K562 (cell line): ENCODE data around the gene PIKFYVE. TPM values are rescaled to one million over a fixed set of nuclear protein-coding genes. Genes with fewer than 3 reads are reported as not detected.

Experiments used
- ATAC-seq: fragments of 200-7000 bp; cut with Tn5 transposase; 3 replicates; pipeline ENCODE4 v1.9.1; 2020; ENCODE audit warnings: moderate library complexity
- BruUV-seq: library from RNA; stranded (reverse); fragments of 400-500 nt; replicated peaks from 2 replicates; lab custom pipeline; 2021; lab: Mats Ljungman, UMichigan
- CTCF ChIA-PET: fragments of 300-600 bp; formaldehyde crosslinking; extraction: SDS; loops from one replicate; lab custom pipeline; 2021; ENCODE audit warnings: low intra/inter-chr PET ratio; lab: Yijun Ruan, JAX
- POLR2A ChIA-PET: fragments of 300-600, 350-650 bp; sonication (Branson Sonifier 250); formaldehyde crosslinking; extraction: SDS; loops from one replicate; lab custom pipeline; 2021; ENCODE audit warnings: antibody characterized with exemption, inconsistent platforms; lab: Yijun Ruan, JAX
- DNase-seq, 4 experiments: peaks; one replicate each; pipeline versions ENCODE4 v3.0.0 to v3.0.0-alpha.2; 2011 to 2018; ENCODE audit warnings: low spot score in 3 of 4, mixed read lengths in 3 of 4; ENCODE audit errors: extremely low read depth in 1 of 4
- FAIRE-seq: peaks from 2 replicates; lab custom pipeline; 2011; peaks lifted over from hg19 to GRCh38; lab: Jason Lieb, UNC
- H2AFZ ChIP-seq: 2 replicates; pipeline ENCODE4 v1.6.0; 2011; ENCODE audit warnings: low read depth, low read length, control low read depth, inconsistent platforms
- H3K27ac ChIP-seq: fragments of 200-600 bp; 3 replicates; pipeline ENCODE4 v1.8.0; 2011; ENCODE audit warnings: low read depth, mild to moderate bottlenecking, control low read depth, inconsistent platforms, low read length, moderate library complexity, mixed read lengths; ENCODE audit errors: extremely low read depth
- H3K27me3 ChIP-seq, 2 experiments: fragments of 300-600 bp in 1 of 2; 2 replicates in 1 of 2; 3 replicates in 1 of 2; pipeline versions ENCODE4 v1.6.0 to v1.8.0; 2011; ENCODE audit warnings: inconsistent platforms in 2 of 2, low read length in 2 of 2, mild to moderate bottlenecking in 1 of 2, mixed read lengths in 1 of 2, moderate library complexity in 1 of 2; ENCODE audit not compliant: control insufficient read depth in 2 of 2, insufficient read depth in 2 of 2
- H3K36me3 ChIP-seq: fragments of 300-600 bp; 3 replicates; pipeline ENCODE4 v1.8.0; 2011; ENCODE audit warnings: mild to moderate bottlenecking, low read length, inconsistent platforms; ENCODE audit not compliant: control insufficient read depth, insufficient read depth
- H3K4me1 ChIP-seq, 2 experiments: fragments of 200-600 bp in 1 of 2; replicated peaks in 1 of 2; 2 replicates in 1 of 2; 3 replicates in 1 of 2; pipeline versions ENCODE4 v1.5.1 to v1.8.0; 2011; ENCODE audit warnings: inconsistent platforms in 2 of 2, low read length in 2 of 2, mild to moderate bottlenecking in 1 of 2, mixed read lengths in 1 of 2, moderate library complexity in 1 of 2; ENCODE audit not compliant: control insufficient read depth in 2 of 2, insufficient read depth in 2 of 2
- H3K4me2 ChIP-seq: 2 replicates; pipeline ENCODE4 v1.6.1; 2011; ENCODE audit warnings: low read length, control low read depth, inconsistent platforms, mixed read lengths; ENCODE audit not compliant: insufficient read depth
- H3K4me3 ChIP-seq: fragments of 200-600 bp; sonication (generic), shearing (Covaris generic); 2 replicates; pipeline ENCODE4 v1.5.1; 2016; ENCODE audit warnings: control low read depth, inconsistent platforms
- H3K79me2 ChIP-seq: fragments of 200-600 bp; 3 replicates; pipeline ENCODE4 v1.8.0; 2011; ENCODE audit warnings: low read length, inconsistent platforms; ENCODE audit not compliant: control insufficient read depth, insufficient read depth
- H3K9ac ChIP-seq, 2 experiments: 2 replicates each; pipeline versions ENCODE4 v1.6.0 to v1.6.1; 2011; ENCODE audit warnings: low read depth in 2 of 2, low read length in 2 of 2, control low read depth in 1 of 2, inconsistent platforms in 1 of 2, mild to moderate bottlenecking in 1 of 2, mixed read lengths in 1 of 2; ENCODE audit not compliant: insufficient read depth in 1 of 2
- H3K9me1 ChIP-seq: one replicate; pipeline ENCODE4 v1.6.0; 2011; ENCODE audit warnings: inconsistent platforms, mild to moderate bottlenecking, low read length, moderate library complexity; ENCODE audit not compliant: control insufficient read depth, insufficient read depth
- H3K9me3 ChIP-seq: replicated peaks from 2 replicates; pipeline ENCODE4 v1.5.1; 2011; ENCODE audit warnings: low read depth, low read length, inconsistent platforms; ENCODE audit not compliant: control insufficient read depth, insufficient read depth
- H4K20me1 ChIP-seq: replicated peaks from 2 replicates; pipeline ENCODE4 v1.6.1; 2011; ENCODE audit warnings: low read length, inconsistent platforms, mixed read lengths; ENCODE audit not compliant: control insufficient read depth, insufficient read depth
- CBX3 ChIP-seq, 2 experiments: IDR thresholded peaks; 1 replicate in 1 of 2; 2 replicates in 1 of 2; pipeline ENCODE4 v1.6.1; 2012; ENCODE audit warnings: inconsistent platforms in 2 of 2, low read length in 2 of 2, borderline replicate concordance in 1 of 2, control low read depth in 1 of 2
- E2F1 ChIP-seq: sonication (generic); formaldehyde crosslinking; IDR thresholded peaks from 2 replicates; pipeline ENCODE4 v1.8.1; 2023; ENCODE audit warnings: mild to moderate bottlenecking, missing genetic modification reagents, moderate library complexity
- FIP1L1 ChIP-seq: fragments of 200-400 bp; formaldehyde crosslinking; IDR thresholded peaks from 2 replicates; pipeline ENCODE4 v1.6.1; 2018; ENCODE audit warnings: mild to moderate bottlenecking, low read depth, low read length; ENCODE audit not compliant: poor library complexity, severe bottlenecking
- HOXB6 ChIP-seq: fragments of 250-450 bp; sonication (Bioruptor Pico); IDR thresholded peaks from 2 replicates; pipeline ENCODE4 v1.5.1; 2022; ENCODE audit warnings: mild to moderate bottlenecking, borderline replicate concordance
- MTA1 ChIP-seq: fragments of 450-650 bp; IDR thresholded peaks from 2 replicates; pipeline ENCODE4 v1.6.1; 2017; ENCODE audit warnings: borderline replicate concordance
- NFE2L1 ChIP-seq: fragments of 450-650 bp; IDR thresholded peaks from 2 replicates; pipeline ENCODE4 v1.6.1; 2016; ENCODE audit warnings: missing genetic modification characterization, low read depth, mild to moderate bottlenecking, missing compliant biosample characterization, moderate library complexity, borderline replicate concordance
- RBFOX2 ChIP-seq: fragments of 200-400 bp; formaldehyde crosslinking; IDR thresholded peaks from 2 replicates; pipeline ENCODE4 v1.6.1; 2017; ENCODE audit warnings: low read depth, mild to moderate bottlenecking, low read length, moderate library complexity
- RBM39 ChIP-seq: fragments of 200-400 bp; formaldehyde crosslinking; optimal IDR thresholded peaks from 2 replicates; pipeline ENCODE3; 2018; ENCODE audit warnings: low read depth, low read length
- RCOR1 ChIP-seq, 2 experiments: IDR thresholded peaks; 2 replicates each; pipeline ENCODE4 v1.6.1; 2012; ENCODE audit warnings: low read depth in 2 of 2, low read length in 2 of 2, borderline replicate concordance in 1 of 2, improper control_type of control experiment in 1 of 2
- SAP30 ChIP-seq: fragments of 200-600 bp; sonication (generic); IDR thresholded peaks from 2 replicates; pipeline ENCODE4 v1.6.1; 2012; ENCODE audit warnings: borderline replicate concordance, low read depth, mild to moderate bottlenecking, moderate library complexity, low read length, control low read depth, inconsistent platforms; ENCODE audit not compliant: insufficient read depth, poor library complexity, severe bottlenecking
- TAF1 ChIP-seq: IDR thresholded peaks from 2 replicates; pipeline ENCODE4 v1.6.1; 2011; ENCODE audit warnings: mild to moderate bottlenecking, low read length, moderate library complexity; ENCODE audit not compliant: insufficient read depth, control insufficient read depth, severe bottlenecking; ENCODE audit errors: extremely low read depth
- TCFL5 ChIP-seq: fragments of 250-450 bp; sonication (Bioruptor Pico); conservative IDR thresholded peaks from 2 replicates; pipeline ENCODE4 v1.6.1; 2021; ENCODE audit warnings: mild to moderate bottlenecking, moderate library complexity, matching md5 sums
- ZBTB1 ChIP-seq: sonication (generic); formaldehyde crosslinking; IDR thresholded peaks from 2 replicates; pipeline ENCODE4 v1.8.1; 2023; ENCODE audit warnings: missing genetic modification reagents, low read depth, mild to moderate bottlenecking, borderline replicate concordance
- ZNF224 ChIP-seq: sonication (generic); formaldehyde crosslinking; IDR thresholded peaks from 2 replicates; pipeline ENCODE4 v1.8.0; 2022; ENCODE audit warnings: mild to moderate bottlenecking, missing genetic modification reagents
- WGBS: fragments of 100-300 bp; shearing (Covaris generic); methylation state at CpG from one replicate; pipeline ENCODE4 v1.1.6; 2016; ENCODE audit warnings: low coverage, mixed read lengths; ENCODE audit not compliant: insufficient coverage; ENCODE audit errors: missing lambda C conversion rate; 5-methylcytosine and 5-hydroxymethylcytosine counted together
- in situ Hi-C: fragments of 300-500 bp; cut with MboI; formaldehyde crosslinking; loops from 4 replicates; pipeline ENCODE4 v1.15.0; 2018; ENCODE audit warnings: inconsistent platforms, mixed read lengths
- intact Hi-C: fragments of 100-400 bp; cut with micrococcal nuclease; formaldehyde crosslinking; loops from 2 replicates; pipeline ENCODE4 v1.14.2; 2022
- polyA plus RNA-seq, 8 experiments: library from polyadenylated mRNA; depleted of rRNA in 4 of 8; stranded (reverse) in 5 of 8; unstranded in 3 of 8; fragments of >200 nt; fragmentation: Nextera tagmentation in 2 of 8; fragmentation: Illumina TruSeq in 1 of 8; extraction: Ambion mirVana in 2 of 8; extraction: Trizol in 1 of 8; gene quantifications; 2 replicates each; pipeline versions ENCODE4 v1.2.1 to v1.2.3, GENCODE V29; 2011 to 2014; ENCODE audit warnings: inconsistent platforms in 1 of 8, missing spikeins in 1 of 8
- total RNA-seq, 7 experiments: library from RNA; depleted of rRNA in 6 of 7; stranded (reverse); fragments of >200 nt in 6 of 7; fragmentation: Illumina TruSeq in 2 of 7; extraction: Trizol in 2 of 7; gene quantifications; 2 replicates each; pipeline versions ENCODE4 v1.2.1 to v1.2.3, GENCODE V29; 2011 to 2021; ENCODE audit warnings: low replicate concordance in 1 of 7
- TF ChIP-seq, protein P1 (sequence below): fragments of 450-650 bp; formaldehyde crosslinking; conservative IDR thresholded peaks from 2 replicates; pipeline ENCODE4 v1.4.0; 2022; ENCODE audit warnings: mild to moderate bottlenecking, missing genetic modification characterization

Gene PIKFYVE
- total and polyA plus RNA-seq, 9 of the 15 experiments (the other 6 are each of a cell fraction or from before 2014, with no cell fraction given) = 3.6 to 25.6 (median 16.7) TPM

GRCh38 chr2:208306291-208306690 lies 40.2 kb downstream of the PIKFYVE start:
- in situ Hi-C loops = no loop called here
- ATAC-seq = no peak
- 75% methylated on average over 1 of the region's 1 CpG for WGBS

More at GRCh38 chr2:208306291-208306690, 40.2 kb downstream of the PIKFYVE start:
- Histone ChIP-seq H3K27ac (no peak overlapping the region), H3K79me2 (no peaks in the 10 kb centered on the region), H3K4me3 (no peak overlapping the region), H3K9ac (no peak overlapping the region), H3K27me3 (no peaks in the 10 kb centered on the region), H3K36me3 (peaks cover 49% of the 10 kb centered on the region; the same call in 2 of the 3 replicates), H3K4me2 (no peak overlapping the region), H2AFZ (no peak overlapping the region), H3K9me1 (no peaks in the 10 kb centered on the region), H4K20me1 (no peaks in the 10 kb centered on the region), H3K9me3 (no peaks in the 10 kb centered on the region), H3K4me1 (peaks cover 0 to 6% of the 10 kb centered on the region in 2 experiments; a peak in 2 of 5 replicates)
- CTCF ChIA-PET = no interaction called here
- FAIRE-seq (no peak), DNase-seq (no peak)
- POLR2A ChIA-PET = no interaction called here
- BruUV-seq = no TSS peak
- no peak for TF ChIP-seq TAF1
- TF ChIP-seq SAP30 = no peak
- no peak for TF ChIP-seq RBFOX2
- TF ChIP-seq MTA1 = no peak
- no peak for TF ChIP-seq HOXB6 (CRISPR knock-in tag)
- no peak for TF ChIP-seq ZBTB1
- no peak for TF ChIP-seq FIP1L1
- no peak for TF ChIP-seq CBX3 (IDR thresholded peaks at IDR 0.05; ENCODE audit: borderline replicate concordance in 1 of 2, low read length in 2 of 2)
- TF ChIP-seq RCOR1 (IDR thresholded peaks at IDR 0.05; ENCODE audit: borderline replicate concordance in 1 of 2, low read depth in 2 of 2, low read length in 2 of 2) = no peak
- TF ChIP-seq, protein P1, sequence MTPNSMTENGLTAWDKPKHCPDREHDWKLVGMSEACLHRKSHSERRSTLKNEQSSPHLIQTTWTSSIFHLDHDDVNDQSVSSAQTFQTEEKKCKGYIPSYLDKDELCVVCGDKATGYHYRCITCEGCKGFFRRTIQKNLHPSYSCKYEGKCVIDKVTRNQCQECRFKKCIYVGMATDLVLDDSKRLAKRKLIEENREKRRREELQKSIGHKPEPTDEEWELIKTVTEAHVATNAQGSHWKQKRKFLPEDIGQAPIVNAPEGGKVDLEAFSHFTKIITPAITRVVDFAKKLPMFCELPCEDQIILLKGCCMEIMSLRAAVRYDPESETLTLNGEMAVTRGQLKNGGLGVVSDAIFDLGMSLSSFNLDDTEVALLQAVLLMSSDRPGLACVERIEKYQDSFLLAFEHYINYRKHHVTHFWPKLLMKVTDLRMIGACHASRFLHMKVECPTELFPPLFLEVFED (CRISPR knock-in tag) = no peak
- no peak for TF ChIP-seq ZNF224 (CRISPR knock-in tag)
- no peak for TF ChIP-seq TCFL5 (CRISPR knock-in tag)
- TF ChIP-seq NFE2L1 (tag) = no peak
- no peak for TF ChIP-seq E2F1 (CRISPR knock-in tag)
- no peak for TF ChIP-seq RBM39
- intact Hi-C loops = no loop called here
